Stimulated activated CD4-positive, alpha-beta T cell treated with anti-CD3 and anti-CD28 coated beads, Interleukin-12 subunit alpha, Interleukin-12 subunit beta, amount 100 ng/mL, for 48 hours (primary cell): ENCODE results near the gene PTPRN.
"Not testable (repeated sequence)": the region's sequence is repeated elsewhere in the genome, so short reads cannot be mapped to it uniquely, and the experiment has no call there.

Source experiments
- DNase-seq, 3 donors: peaks; one replicate each; pipeline ENCODE4 v3.0.0-alpha.2; 2020; ENCODE audit warnings: low read depth in 2 of 3, low spot score in 1 of 3

Gene PTPRN

DNA sequence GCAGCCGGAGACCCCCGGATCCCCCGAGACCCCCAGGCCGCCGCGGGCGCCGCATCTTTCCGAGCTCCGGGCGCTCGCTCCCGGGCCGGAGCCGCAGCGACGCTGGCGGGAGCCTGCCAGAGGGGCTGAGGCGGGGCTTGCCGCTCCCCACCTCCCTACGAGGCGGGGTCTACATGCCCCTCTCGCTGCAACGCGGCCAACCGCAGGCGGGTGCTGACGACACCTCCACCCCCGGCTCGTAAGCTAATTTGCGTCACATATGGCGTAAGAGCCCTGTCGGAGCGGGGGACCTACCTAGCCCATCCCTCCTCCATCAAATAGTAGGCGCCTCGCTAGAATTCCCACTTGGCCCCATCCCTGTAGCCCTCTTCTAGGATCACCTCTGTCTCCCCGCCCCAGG is at the start of gene PTPRN:
Gene PTPRN (minus strand): TSS at position 124 of the 400 bp plus-strand sequence. CDS start 69 bp downstream, at position 55.
- DNase-seq: no peak

DNA sequence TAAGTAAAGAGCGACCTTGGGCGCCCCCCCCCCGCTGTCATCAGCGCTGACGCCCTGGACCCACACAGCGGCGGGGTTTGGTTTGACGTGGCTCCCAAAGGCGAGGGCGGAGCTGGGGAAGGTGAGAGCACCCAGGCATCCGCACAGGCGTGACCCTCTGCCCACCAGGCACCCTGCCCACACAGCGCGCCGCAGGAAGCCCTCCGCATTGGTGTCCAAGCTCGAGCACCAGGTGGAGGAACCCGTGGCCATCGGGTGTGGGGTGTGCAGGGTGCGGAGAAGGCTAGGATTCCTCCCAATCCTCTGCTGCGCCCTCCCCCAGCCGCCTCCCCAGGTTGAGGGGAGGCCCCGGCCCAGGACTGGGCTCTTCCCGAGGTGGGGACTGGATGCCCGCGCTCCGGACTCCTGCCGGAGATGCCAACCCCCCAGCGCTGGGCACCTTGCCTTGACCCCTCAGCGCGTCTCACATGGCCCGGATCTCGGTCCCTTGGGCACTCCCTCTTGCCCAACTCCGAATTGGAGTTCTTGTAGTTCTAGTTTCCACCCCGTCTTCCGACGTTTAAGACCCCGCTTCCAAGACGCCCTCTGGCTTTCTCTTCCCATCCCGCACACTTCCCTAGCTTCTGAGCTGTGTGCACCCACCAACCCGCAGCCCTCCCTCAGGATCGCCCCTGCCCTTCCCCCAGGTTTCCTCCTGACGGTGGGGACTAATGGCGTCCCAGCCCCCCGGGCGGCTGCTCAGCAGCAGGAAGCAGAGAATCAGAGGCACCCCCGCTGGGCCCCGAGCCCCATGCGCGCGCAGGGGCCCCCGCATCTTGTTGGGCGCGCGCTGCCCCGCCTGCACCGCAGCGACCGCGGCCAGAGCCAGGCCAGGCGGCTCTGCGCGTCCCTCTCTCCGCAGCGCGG is 49.2 kb upstream of the PTPRN start:
- DNase-seq: no peak

DNA sequence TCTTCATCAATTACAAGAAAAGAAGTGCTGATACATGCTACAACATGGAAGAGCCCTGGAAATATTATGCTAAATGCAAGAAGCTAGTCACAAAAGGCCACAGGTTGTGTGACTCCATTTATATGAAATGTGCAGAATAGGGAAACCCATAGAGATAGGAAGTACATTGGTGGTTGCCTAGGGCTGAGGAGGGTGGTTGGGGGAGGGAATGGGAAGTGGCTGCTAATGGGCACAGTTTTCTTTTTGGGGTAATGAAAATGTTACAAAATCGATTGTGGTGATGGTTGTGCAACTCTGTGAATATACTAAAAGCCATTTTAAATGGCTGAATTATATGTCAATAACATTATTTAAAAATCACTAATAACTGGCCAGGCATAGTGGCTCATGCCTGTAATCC is 47.6 kb upstream of the PTPRN start:
- DNase-seq: no peak

GRCh38 chr2:219354582-219354981 is 45.4 kb upstream of the PTPRN start:
- DNase-seq: no peak

DNA sequence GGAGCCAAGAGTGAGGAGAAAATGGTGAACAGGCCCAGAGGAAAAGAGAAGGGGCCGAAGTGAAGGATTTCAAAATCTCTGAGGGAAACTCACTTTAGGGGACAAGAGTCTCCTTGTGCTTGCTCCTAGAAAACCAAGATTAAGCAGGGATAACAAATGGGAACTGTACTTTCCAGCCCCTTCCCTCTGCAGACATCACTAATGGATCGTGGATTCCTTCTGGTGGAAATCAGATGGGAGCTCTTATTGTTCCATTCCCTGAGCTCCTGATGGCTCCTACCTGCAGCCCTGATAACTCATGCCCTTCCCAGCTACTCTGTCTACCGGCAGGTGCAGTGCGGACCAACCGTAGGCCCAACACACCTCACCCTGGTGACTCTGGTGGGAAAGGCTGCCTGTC is 43.9 kb upstream of the PTPRN start:
- no peak for DNase-seq

DNA sequence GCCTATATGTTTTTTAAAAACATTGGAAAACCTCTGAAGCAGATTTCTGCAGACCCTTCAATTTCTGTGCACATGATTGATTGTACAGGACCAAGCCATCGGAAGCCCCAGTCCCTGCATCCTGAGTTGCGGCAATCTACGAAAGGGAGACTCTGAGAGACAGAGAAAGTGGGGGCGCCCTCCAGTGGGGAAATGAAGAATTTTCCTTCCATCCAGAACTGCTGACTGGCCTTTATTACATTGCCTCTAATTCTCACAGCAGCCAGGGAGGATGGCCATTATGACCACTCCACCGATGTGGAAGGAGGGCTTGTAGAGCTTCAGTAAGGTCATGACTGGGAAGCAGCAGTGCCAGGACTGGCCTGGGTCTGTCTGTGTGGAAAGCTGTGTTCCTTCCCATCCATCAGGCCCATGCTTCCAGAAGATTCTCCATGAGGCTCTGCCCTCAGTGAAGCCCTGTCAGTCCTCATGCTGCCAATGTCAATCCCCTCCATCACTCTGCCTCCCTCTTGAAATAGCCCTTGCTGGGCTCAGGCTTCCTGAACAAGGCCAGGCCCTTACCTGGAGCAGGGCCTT is 43.3 kb upstream of the PTPRN start:
- peak; percentile 54 to 73 (median 55) for DNase-seq

GRCh38 chr2:219350710-219351221 is 41.6 kb upstream of the PTPRN start:
- no peak for DNase-seq

DNA sequence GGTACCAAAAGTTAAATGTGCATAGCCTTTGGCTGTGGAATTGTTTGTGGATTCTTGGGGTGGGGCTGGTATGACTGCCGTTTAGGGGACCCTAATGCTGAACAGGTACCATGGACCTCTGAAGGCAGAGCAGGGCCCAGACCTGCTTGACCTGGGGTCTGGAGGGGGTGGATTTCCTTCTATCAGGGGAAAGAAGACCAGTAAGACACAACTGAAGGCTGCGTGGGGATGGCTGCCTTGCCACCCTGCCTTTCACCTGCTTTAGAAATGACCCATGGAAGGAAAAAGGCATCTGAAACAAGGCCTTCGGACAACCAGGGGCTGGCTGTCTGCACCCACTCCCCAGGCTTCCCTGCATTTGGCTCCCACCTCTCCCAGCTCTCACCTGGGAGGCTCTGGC is 41.0 kb upstream of the PTPRN start:
- no peak for DNase-seq

GRCh38 chr2:219344751-219345430 is 35.7 kb upstream of the PTPRN start:
- no peak for DNase-seq

GRCh38 chr2:219335373-219335786 is 26.2 kb upstream of the PTPRN start:
- DNase-seq: no peak

- no peak for DNase-seq
Observed at GRCh38 chr2:219334076-219334475, 24.9 kb upstream of the PTPRN start.

DNA sequence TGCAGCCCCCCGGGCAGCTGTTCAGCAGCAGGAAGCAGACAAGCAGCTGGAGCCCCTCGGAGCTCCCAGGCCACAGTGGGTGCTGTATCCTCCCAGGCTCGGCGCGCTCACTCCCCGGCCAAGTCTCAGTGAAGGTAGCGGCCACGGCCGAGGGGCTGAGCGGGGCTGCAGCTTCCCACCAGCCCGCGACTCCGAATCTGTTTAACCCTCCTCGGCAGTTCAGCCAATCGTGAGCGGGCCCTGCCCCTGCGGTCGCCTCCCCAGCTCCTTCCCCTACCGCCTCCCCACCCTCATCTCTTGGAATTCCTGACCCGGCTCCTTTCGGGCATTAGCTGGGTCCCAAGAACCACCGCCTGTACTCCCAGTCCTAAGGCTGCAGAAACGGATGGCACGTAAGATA is 23.3 kb upstream of the PTPRN start, which contains the start of gene RESP18:
Gene RESP18 (minus strand): TSS at position 203 of the 400 bp plus-strand sequence.
- DNase-seq: no peak

DNA sequence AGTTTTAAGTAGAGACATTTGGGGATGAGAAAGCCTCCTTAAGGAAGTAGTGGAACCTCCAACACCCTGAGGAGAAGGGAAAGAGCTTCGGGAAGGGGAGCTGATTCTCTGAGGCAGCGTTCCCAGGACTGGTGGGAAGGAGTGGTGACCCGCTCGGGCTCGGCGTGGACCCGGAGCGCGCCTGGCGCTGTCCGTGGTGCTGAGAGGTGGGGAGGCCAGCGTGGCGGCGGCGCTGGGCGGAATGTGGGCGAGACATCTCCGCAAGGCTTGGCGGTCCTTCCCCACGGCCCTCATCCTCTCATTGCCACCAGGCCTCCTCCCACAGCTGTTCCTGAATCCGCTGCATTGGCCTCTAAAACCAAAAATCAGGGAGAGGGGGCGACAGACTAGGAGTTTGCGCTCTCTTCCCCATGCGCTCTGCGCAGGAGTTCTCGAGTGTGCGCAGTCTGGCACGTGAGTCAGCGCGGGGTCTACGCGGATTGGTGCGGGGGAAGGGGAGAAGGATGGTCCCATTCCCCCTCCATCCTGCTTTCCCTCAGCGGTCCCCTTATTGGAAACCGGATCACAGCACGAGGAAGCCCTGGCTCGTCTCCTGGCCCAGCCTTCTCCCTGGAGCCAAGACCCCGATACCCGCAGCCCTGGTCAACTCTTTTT is 22.5 kb upstream of the PTPRN start:
- DNase-seq: no peak

- DNase-seq: no peak
Observed at GRCh38 chr2:219327719-219328118, 18.5 kb upstream of the PTPRN start.

DNA sequence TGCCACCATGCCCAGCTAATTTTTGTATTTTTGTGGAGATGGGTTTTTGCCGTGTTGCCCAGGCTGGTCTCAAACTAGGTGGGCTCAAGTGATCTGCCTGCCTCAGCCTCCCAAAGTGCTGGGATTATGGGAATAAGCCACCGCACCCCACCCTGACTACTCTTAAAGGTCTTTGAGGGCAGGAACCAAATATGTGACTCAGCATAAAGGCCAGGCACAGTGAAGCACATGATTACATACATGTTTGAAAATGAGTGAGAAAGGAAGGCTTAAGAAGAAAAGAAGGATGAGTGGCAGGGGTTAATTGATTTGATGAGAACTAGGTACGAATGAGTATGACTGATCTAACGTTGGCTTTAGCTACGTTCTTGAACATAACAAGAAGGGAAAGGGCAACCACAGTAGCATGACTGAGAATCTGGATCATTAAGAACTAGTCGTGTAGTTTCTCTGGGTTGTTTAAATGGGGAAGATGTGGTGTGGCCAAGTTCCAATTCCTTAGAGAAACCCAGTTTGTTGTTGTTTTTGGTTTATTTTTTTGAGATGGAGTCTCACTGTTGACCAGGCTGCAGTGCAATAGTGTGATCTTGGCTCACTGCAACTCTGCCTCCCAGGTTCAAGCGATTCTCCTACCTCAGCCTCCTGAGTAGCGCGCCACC is 16.6 kb upstream of the PTPRN start:
- no peak for DNase-seq

GRCh38 chr2:219325136-219325535 is 15.9 kb upstream of the PTPRN start:
- DNase-seq: no peak

DNA sequence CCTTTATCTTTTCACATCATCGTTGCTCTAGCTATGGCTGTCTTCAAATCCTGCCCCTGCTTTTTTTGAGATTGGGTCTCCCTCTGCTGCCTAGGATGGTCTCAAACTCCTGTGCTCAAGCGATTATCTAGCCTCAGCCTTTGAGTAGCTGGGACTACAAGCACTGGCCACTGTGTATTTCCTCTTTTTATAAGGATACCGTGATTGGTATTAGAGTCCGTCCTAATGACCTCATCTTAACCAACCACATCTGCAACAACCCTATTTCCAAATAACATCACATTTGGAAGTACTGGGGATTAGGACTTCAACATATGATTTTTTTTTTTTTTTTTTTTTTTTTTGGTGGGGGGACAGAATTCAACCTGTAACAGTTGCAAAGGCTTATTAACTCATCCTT is 14.2 kb upstream of the PTPRN start:
- DNase-seq: no peak

GRCh38 chr2:219314804-219315468 is 5.7 kb upstream of the PTPRN start:
- no peak for DNase-seq

GRCh38 chr2:219312683-219313263 is 3.6 kb upstream of the PTPRN start:
- not testable (repeated sequence) for DNase-seq
